NK-92 (cell line): ENCODE measurements around the gene AQP3.
"Not testable (repeated sequence)": the region's sequence is repeated elsewhere in the genome, so short reads cannot be mapped to it uniquely, and the experiment has no call there.

Source experiments
- DNase-seq: peaks from one replicate; lab custom pipeline; 2025; ENCODE audit not compliant: unreplicated experiment; lab: John Stamatoyannopoulos, UW

Gene AQP3

DNA sequence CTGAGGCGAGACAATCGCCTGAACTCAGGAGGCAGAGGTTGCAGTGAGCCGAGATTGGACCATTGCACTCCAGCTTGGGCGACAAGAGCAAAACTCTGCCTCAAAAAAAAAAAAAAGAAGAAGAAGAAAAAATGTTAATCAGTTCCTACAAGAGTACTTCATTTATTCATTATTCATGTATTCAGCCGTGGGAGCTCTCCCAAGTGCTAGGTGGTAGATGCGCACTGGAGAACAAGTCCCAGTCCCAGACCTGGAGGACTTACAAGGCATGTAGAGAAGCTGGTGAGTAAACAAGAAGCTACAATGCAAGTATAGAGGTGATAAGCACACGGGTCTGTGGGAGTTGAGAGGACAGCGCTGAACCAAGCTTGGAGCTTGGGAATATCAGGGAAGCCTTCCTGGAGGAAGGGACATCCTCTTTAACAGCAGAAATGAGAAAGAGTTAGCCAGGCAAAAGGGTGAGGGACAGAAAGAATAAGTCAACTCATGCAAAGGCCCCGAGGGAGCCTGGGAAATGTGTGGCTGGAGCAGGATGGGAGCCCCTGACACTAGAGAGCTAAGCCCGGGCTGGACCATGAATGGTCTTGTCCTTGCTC lies 27.6 kb downstream of the AQP3 start:
- DNase-seq, result no peak

DNA sequence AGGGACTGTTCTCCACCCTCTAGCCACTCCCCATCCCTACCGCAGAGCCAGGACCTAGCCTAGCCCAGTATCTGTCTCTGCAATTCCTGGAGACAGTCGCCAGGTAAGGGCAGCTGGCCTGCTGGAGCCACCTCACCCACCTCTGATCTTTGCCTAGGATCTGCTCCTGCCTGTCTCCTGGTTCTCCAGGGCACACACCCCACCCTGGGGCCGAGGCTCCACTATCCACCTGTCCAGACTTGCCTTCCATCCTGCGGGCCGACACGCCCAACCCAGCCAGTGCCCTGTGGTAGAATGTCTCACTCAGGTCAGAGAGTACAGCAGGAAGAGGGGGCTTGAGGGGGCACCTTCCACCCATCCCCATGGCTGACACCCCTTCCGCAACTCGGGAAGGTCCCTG lies 29.3 kb downstream of the AQP3 start:
- no peak for DNase-seq

DNA sequence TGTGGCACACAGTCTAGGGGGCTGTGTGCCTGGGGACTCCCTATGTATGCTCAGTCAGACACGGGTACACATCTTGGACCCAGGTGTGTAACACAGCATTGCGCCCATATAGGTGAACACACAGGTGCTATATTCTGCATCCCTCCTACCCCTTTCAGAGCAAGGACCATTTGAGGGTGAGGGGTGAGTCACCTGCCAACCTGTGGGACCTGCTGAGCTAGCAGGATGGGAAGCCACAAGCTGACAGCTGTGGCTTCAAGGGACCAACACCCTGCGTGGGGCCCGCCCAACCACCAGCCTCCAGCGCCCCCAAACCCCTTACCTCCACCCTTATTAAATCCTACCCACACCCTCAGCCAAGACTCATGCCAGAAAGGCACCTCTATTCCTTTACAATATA lies 30.4 kb downstream of the AQP3 start:
- no peak for DNase-seq

DNA sequence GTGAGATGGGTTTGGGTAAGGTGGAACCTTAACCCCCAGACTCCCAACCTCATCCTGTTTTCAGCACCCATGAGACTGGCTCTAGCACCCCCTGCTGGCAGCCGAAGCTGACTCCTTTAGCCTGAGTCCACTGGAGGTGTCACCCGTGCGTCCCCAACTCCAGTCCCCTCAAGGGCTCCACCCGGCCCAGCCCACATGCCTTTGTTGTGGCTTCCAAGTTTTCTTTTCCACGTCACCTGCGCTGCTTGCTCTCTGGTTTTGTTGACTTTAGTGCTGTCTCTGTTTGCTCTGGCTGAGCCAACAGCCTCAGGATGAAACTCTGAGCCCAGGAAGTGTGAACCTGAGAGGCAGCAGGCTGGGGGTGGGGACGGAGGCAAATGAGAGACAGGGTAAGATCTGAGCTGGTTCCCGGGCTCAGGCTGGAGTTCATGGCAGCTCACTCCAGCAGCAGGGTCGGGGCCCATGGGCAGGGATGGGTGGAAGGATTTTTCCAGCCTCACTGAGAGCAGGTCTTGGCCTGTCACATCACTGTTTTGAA lies 31.8 kb downstream of the AQP3 start:
- DNase-seq, result no peak

DNA sequence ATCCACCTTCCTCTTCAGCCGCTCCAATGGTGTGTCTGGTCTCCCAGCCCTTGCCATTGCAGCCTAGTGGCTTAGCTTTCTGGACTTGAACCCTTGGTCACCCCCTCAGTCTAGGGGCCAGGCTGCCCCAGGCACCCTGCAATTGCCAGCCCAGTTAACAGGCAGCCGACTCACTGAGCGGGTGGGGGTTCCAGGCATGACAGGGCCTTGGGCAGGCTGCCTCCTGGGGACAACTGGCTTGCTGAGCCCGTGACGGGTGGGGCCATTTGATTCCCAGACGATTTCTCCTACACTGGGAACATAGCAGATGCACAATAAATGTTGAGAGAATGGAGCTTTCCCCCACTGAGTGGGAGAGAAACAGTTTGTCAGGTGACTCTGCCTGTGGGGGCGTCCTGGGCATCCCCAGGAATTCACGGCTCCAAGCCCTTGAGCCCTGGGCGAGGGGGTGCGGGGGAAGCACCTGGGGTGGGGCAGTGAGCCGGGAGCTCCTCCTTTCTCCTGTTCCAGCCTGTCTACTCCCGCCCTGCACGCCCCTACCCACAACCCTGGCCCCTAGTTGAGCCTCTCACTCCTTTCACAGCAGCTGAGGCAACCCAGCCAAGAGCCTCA lies 32.4 kb downstream of the AQP3 start:
- no peak for DNase-seq

DNA sequence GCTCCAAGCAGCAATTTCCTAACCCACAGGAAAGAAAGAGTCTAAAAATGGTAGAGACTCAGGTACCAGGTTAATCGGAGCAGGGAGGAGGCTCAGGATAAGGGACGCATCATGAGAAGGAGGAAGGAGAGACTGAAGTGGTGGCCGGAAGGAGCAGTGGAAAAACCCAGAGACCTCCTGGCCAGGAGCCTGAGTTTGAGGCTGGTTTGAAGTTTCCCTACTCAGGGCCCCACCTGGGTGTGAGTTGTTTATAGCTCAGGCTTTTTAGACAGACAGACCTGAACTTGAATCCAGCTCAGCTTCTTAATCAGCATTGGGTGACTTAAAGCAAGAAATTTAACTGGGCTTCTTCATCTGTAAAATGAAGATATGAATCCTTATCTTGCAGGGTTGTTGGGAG lies 33.1 kb downstream of the AQP3 start:
- no peak for DNase-seq

DNA sequence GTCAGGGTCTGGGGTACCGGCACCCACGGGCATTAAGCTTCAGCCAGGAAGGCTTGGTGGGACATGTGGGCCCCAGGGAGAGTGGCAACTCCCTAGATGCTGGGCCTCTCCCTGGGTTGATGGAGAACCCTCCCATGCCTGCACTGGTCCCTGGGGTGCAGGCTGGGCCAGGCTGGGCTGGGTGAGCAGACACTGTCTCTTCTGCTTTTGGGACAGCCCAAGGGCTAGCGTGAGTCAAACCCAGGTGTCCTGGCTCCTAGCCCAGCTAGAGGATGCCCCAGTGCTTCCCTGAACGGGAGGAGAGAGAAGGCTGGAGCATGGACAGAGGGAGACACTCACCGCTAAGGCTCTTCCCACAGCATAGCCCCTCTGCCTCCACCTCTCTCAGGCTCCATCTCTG lies 39.3 kb downstream of the AQP3 start:
- no peak for DNase-seq

DNA sequence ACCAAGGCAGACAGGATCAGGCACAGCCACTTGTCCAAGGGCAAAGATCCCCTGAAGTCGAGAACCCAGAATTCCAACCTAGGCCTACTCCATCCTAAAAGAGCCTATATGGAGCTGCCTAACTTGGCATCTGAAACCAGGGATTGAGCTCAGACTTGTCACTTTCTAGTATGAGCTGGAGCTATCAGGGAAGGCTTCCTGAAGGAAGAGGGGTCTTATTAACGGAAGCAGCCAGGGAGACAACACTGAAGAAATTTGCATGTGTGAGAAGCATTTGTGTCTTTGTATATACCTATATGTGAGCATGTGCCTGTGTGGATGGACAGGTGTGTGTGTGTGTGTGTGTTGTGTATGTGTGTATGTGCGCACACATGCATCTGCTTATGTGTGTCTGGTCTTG lies 40.3 kb downstream of the AQP3 start:
- no peak for DNase-seq

DNA sequence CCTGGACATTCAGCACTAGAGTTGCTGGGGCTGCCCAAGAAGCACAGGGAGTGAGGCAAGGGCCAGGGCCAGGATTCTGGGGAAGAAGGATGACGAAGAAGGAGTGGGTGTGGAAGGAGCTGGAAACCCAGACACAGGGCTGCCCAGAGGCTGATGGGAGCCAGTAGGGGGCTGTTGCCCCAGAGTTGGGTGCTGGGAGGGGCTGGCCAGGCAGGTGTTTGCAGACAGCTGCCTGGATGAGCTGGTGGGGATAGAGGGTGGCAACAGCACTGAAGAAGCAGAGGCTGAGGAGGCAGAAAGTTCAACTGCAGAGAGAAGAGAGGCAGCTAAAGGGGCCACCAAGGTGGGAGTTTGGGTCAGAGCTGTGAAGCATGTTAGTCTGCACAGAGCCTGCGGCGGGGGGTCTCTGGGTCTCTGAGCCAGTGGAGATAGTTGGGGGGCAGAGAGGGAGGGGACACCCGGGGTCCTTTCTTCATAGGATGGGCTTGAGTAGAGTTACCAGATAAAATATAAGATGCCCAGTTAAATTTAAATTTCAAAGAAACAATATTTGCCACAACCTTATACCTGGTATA lies 42.5 kb downstream of the AQP3 start:
- DNase-seq, result no peak

DNA sequence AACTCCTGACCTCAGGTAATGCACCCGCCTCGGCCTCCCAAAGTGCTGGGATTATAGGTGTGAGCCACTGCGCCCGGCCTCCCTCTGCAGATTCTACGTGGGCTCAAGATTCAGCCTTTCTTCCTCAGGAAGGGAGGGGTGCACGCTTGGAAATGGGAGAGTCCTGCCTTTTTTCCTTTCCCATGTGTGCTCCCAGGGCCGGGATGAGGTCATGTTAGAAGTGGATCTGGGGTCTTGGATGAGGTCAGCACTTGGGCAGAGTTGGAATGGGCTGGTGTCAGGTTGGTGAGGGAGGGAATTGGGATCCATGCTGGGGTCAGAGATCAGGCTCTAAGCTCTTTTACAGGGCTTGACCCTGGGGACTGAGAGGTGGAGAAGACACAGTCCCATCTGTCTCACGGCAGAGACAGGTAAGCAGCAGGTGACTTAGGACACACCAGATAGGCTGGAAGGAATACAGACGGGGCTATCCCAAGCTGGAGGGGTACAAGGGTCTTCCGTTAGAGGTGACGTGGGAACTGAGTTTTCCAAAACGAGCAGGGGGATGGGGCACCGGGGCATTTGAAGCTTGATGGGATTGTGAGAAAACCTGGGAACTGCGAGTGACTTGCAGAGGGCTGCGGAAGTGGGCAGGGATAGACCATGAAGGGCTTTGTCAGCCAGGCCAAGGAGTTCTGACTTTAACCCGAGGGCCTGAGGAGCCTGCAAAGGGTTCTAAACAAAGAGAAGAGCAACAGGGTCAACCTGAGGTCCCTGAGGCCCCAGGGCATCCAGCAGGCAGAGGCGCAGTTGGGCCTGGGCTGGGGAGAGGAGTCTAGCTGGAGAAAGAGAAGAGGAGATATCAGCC lies 43.2 kb downstream of the AQP3 start:
- no peak for DNase-seq

DNA sequence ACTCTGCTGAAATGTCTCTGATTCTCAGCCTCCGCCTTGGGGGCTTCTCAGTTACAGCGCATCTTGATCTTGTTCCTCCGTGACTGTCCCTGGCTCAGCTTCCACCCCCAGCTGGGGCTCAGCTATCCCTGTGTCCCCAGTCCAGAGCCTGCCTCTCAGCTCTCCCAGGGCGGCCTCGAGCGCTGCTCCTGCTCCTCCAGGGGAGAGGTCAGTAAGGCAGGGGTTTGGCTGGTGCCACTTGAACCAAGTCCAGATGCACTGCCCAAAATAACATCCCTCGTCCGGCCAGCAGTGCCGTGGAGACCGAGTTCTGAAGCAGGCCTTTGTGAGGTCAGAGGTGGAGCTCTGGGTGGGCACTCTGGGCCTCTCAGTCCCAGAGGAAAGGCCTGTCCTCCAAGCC lies 45.0 kb downstream of the AQP3 start, which contains the start of gene AQP7:
TSS of gene AQP7 (minus strand) at position 198 of the 400 bp plus-strand sequence. CDS start 1,306 bp downstream, outside the sequence.
- DNase-seq, result not testable (repeated sequence)

DNA sequence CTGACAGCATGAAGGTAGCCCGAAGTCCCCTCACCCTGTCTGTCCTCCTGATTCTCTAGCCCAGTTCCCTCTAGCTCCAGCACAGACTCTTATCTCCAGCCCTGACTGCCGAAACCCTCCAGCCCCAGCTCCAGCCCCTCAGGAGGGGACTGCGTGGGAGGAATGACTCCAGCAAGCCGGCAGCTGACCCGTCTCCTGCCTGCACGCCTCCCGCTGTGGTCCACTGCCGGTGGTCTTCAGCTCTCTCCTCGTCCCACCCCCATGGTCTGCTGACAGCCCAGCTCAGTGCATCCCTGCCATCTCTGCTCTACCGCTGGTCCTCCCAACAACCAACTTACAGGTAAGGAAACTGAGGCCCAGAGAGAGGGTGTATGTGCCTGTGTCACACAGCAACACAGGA lies 45.6 kb downstream of the AQP3 start:
- not testable (repeated sequence) for DNase-seq

DNA sequence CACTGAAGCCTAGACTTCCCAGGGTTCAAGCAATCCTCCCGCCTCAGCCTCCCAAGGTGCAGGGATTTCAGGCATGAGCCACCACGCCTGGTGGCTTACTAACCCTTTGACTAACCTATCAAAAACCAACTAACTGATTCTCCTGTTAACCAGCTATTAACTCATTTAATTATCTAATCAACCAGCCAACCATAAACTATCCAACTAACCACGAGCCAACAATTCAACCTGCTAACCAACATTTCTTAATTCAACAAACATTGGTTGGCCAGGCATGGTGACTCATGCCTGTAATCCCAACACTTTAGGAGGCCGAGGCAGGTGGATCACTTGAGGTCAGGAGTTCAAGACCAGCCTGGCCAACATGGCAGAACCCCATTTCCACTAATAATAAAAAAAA lies 48.3 kb downstream of the AQP3 start:
- DNase-seq, result not testable (repeated sequence)

DNA sequence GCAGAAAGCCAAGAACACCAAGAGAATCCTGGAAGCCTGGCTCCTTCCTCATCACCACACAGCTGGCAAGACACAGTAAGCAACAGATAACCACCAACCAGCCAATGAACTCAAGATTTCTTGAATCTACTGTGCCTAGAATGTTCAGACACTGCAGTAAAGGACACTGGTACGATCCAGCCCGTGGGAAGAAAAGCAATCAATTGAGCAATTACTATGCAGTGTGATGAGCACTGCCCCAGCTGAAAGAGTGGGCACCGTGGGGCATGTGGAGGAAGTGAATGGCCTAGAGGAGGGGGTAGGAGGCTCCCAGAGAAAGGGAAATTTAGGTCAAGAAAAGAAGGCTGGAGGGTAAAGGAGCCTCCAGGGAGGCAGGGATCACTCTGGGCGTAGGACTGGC lies 49.6 kb downstream of the AQP3 start:
- DNase-seq, result not testable (repeated sequence)

DNA sequence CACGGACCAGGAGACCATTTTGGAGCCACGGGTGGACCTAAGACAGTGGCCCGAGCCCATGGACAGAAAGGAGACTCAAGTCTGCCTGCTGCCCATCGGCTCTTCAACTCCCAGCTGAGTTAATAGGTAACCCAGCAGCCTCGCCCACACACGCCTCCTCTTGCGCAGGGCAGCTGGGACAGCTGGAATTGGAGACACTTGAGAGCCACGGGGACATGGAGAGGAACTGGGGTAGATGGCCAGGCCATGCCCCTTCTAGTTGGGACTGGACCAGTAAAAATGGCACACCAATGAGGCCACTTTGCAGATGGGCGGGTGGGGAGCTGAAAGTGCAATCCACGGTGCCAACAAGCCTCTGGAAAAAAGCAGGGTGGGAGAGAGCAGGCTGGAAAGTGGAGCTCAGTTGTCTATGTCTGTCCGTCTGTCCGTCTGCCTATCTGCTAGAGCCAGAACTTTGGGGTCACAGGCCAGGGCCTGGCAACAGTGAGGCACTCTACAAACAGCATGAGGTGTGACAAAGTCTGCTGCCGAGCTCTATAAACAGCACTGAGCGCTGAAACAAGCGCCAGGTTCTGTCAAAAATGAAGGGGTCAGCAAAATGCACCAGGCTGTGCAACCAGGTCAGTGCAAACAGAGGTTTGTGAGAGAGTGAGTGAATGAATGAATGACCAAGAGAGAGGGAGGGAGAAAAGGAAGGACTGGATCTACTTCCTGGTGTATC lies 52.1 kb downstream of the AQP3 start:
- DNase-seq, result not testable (repeated sequence)

DNA sequence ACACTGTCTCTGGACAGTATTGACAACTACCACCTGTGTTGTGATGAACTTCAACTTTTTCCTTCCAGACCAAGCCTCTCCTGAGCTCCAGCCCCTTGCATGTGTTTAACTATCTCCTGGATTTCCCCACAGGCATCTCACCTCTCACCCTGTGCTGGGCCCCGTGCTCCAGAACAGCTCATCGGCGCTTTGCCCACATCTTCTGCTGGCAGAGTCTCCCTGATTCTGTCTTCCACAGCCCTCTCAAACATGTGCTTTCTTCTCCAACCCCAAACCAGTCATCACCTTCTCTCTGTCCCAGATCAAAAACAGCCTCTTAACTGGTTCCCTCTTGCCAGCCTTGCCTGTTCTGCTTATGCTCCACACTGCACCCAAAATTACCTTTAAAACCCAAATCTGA lies 53.4 kb downstream of the AQP3 start:
- not testable (repeated sequence) for DNase-seq

DNA sequence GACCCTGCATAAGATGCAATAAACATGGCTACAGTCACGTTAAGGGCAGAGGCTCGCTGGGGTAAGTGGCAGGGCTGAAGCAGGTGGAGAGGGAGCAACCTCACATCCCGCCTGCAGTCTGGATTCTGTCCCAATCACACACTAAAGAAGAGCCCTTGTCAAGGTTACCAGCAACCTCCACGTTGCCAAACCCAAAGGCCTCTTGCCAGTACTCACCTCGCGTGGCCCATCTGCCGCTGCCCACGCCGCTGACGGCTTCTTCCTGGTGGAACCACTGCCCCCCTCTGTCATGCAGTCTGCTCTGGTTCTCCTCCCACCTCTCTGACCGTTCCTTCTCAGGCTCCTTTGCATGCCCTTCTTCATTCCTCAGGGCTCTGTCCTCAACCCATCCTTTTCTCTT lies 53.8 kb downstream of the AQP3 start:
- DNase-seq, result no peak

DNA sequence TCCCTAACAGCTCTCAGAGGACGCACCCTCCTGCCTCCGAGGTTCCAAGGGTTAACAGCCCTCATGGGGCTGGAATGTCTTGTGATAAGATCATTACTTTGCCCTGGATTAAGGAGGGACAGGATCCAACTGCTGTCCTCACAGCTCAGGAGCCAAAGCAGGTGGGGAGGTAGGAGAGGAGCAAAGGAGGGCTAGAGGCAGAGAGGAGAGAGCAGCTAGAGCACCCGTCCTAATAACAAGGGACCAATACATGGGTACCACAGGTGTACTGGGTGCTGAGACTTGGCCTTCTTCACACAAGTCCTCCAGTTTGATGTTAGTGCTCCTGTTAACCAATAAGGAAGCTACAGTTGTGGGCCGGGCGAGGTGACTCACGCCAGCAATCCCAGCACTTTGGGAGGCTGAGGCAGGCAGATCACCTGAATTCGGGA lies 54.8 kb downstream of the AQP3 start:
- not testable (repeated sequence) for DNase-seq
